GM19025 (cell line): ENCODE data around the gene ZDBF2.
"Not testable (repeated sequence)": the region's sequence is repeated elsewhere in the genome, so short reads cannot be mapped to it uniquely, and the experiment has no call there.

Source experiments
- ATAC-seq: cut with Tn5 transposase; IDR thresholded peaks from one replicate; pipeline ENCODE4 v1.9.1; 2021; ENCODE audit warnings: mild to moderate bottlenecking, low read depth, moderate library complexity; ENCODE audit not compliant: unreplicated experiment

The ZDBF2 gene

GRCh38 chr2:206316141-206316540, 41.7 kb downstream of the ZDBF2 start:
- no peak for ATAC-seq

- no peak for ATAC-seq
Observed at GRCh38 chr2:206323033-206323432, 48.6 kb downstream of the ZDBF2 start.

DNA sequence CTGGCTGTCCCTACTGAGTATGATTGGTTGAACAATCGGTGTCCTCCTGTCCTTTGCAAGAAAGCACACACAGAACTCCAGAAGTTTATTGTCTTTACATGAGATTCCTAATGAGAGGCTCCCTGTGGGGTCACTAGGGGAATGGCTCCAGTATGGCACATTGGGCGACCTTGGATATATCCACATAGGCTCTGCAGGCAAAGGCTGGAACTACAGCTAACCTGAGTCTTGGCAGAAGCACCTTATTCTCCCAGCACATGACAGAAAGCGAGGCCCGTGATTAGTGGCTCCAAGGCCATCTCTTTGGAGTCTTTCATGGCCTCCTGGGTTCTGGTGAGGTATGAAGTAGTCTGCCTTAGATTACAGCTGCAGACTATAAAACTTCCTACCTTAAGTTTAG, 49.0 kb downstream of the ZDBF2 start:
- ATAC-seq, result no peak

DNA sequence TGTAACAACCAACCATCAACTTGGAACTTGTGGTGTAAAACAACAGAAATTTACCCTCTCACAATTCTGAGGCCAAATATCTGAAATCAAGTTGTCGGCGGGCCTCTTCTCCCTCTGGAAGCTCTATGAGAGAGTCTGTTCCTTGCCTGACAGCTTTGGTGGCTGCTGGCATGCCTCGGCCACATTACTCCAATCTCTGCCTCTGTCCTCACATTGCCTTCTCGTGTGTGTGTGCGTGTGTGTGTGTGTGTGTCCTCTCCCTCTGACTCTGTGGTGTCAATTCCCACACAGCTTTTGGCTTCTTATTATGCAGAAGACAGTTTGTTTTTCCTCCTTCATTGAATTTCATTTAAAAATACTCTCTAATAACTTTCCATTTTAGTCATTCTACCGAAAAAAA, 50.4 kb downstream of the ZDBF2 start:
- no peak for ATAC-seq

GRCh38 chr2:206328974-206329373, 54.5 kb downstream of the ZDBF2 start:
- ATAC-seq, result no peak

- no peak for ATAC-seq
Observed at GRCh38 chr2:206336861-206337260, 62.4 kb downstream of the ZDBF2 start.

DNA sequence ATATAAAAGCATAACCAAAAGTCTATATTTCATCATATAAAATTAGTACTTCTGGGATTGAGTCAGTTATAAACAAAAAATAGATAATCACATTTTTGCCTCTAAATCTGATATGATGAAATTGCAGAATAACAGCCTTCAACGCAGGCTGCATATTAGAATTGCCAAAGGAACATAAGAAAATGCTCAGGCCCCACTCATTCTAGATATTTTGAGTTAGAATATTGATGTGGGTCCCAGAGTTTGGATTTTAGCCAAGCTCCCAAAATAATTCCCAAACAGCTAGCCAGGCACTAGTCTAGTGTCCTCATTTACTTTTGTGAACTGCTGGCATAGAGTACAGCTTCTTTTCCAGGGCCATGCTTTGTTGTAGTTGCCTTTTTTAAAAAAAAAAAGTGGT, 63.5 kb downstream of the ZDBF2 start:
- ATAC-seq, result no peak

- ATAC-seq, result no peak
Observed at GRCh38 chr2:206341396-206341795, 66.9 kb downstream of the ZDBF2 start.

- ATAC-seq, result no peak
Observed at GRCh38 chr2:206343144-206343543, 68.7 kb downstream of the ZDBF2 start.

DNA sequence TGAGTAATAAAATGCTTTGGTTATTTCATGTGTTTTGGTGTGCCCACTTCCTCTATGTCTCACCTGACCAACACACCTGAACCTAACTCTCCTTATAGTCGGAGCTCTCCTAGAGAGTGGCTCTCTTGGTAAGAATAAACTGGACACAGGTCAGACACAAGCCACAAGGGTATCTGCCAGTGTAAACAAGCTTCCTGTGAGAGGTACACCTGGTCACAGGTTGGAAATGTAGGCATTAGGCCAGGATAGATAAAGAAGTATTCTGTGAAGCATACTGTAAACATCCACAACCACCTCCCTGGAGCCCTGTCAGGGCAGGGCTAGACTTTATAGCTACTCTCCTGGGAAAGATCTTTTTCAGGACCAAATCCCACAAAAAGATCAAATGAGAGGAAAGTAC, 69.4 kb downstream of the ZDBF2 start:
- ATAC-seq, result no peak

DNA sequence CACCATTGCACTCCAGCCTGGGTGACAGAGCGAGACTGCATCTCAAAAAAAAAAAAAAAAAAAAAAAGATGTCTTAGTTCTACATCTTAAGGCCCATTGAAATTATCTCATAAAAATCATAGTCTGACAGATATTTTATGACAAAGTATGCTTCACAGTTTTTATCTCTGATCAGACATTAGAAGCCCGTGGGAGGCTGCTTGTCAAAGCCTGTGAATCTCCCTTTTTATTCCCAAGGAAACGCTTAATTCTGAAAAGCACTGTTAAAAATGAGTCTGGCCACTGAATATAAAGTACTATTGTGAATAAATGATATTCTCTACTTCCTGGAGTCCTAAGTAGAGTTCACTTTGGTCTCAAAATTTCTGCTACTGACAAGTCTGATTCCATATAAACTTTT, 71.1 kb downstream of the ZDBF2 start:
- ATAC-seq, result no peak

GRCh38 chr2:206349375-206349774, 74.9 kb downstream of the ZDBF2 start:
- ATAC-seq, result no peak

GRCh38 chr2:206352571-206352970, 78.1 kb downstream of the ZDBF2 start:
- ATAC-seq, result no peak

GRCh38 chr2:206353685-206354084, 79.2 kb downstream of the ZDBF2 start:
- no peak for ATAC-seq

DNA sequence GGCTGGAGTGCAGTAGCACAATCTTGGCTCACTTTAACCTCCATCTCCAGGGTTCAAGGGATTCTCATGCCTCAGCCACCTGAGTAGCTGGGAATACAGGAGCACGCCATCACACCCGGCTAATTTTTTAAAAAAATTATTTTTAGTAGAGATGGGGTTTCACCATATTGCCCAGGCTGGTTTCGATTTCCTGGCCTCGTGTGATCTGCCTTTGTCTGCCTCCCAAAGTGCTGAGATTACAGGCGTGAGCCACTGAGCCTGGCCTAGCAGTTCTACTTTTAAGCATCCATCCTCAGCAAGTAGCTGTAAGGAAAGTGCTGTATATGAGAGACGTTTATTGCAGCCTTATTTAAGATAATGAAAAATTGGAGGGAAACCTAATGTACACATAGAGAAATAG, 79.7 kb downstream of the ZDBF2 start:
- no peak for ATAC-seq

GRCh38 chr2:206356840-206357239, 82.4 kb downstream of the ZDBF2 start:
- not testable (repeated sequence) for ATAC-seq

DNA sequence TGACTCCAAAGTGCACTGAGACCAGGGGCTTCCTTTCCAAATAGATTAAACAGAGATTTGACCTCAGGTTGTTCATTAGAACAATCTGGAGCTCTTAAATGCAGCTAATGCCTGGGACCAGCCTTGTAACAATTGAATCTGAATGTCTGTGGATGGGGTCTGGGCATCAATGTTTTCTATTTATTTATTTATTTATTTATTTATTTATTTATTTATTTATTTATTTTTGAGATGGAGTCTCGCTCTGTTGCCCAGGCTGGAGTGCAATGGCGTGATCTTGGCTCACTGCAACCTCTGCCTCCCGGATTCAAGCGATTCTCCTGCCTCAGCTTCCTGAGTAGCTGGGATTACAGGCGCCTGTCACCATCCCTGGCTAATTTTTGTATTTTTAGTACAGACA, 86.4 kb downstream of the ZDBF2 start:
- ATAC-seq, result not testable (repeated sequence)

- ATAC-seq, result no peak
Observed at GRCh38 chr2:206361407-206362045, 87.1 kb downstream of the ZDBF2 start.
